ENCODE measurements around the gene PANK1. TPM values are rescaled to one million over a fixed set of nuclear protein-coding genes. Genes with fewer than 3 reads are reported as not detected.
"Not testable (repeated sequence)": the region's sequence is repeated elsewhere in the genome, so short reads cannot be mapped to it uniquely, and the experiment has no call there.

The PANK1 gene
- total RNA-seq, 1 experiment from 2014 or later: 8.1 TPM

DNA sequence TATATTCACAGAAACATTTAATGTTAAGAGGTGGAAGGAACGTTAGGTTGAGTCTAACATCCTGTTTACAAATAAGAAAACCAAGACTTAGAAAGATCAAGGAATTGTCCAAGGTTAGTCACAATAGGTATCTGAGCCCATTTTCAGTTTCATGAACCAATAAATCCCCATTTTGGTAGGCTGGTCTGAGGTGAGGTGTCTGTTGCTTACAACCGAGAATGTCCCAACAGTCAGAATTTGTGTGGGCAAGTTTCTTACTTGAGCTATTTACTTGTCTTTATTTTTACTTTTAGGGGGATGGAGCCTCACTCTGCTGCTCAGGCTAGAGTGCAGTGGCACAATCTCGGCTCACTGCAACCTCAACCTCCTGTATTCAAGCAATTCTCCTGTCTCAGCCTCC is 23.6 kb downstream of the PANK1 start:
- no peaks in the 10 kb centered on the region for H3K4me1 ChIP-seq (replicated peaks; ENCODE audit: insufficient read depth)
- H3K9me2 ChIP-seq (ENCODE audit: insufficient read depth): no peaks in the 10 kb centered on the region
- no peaks in the 10 kb centered on the region for H4K20me1 ChIP-seq (ENCODE audit: insufficient read depth)
- CTCF ChIA-PET: no interaction called here
- no peak for DNase-seq
- H2AFZ ChIP-seq: no peak overlapping the region
- TF ChIP-seq, protein P1, sequence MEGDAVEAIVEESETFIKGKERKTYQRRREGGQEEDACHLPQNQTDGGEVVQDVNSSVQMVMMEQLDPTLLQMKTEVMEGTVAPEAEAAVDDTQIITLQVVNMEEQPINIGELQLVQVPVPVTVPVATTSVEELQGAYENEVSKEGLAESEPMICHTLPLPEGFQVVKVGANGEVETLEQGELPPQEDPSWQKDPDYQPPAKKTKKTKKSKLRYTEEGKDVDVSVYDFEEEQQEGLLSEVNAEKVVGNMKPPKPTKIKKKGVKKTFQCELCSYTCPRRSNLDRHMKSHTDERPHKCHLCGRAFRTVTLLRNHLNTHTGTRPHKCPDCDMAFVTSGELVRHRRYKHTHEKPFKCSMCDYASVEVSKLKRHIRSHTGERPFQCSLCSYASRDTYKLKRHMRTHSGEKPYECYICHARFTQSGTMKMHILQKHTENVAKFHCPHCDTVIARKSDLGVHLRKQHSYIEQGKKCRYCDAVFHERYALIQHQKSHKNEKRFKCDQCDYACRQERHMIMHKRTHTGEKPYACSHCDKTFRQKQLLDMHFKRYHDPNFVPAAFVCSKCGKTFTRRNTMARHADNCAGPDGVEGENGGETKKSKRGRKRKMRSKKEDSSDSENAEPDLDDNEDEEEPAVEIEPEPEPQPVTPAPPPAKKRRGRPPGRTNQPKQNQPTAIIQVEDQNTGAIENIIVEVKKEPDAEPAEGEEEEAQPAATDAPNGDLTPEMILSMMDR (conservative IDR thresholded peaks at IDR 0.05): no peak
- TF ChIP-seq EZH2 (IDR thresholded peaks at IDR 0.05; ENCODE audit: low read depth): no peak
- H3K27ac ChIP-seq: no peak overlapping the region
- BruUV-seq (replicated peaks): no TSS peak
- POLR2A ChIA-PET (ENCODE audit: unreplicated experiment): no interaction called here
- intact Hi-C loops (cut with micrococcal nuclease; ENCODE audit: unreplicated experiment): no loop called here
- H3F3A ChIP-seq (ENCODE audit: insufficient read depth, low read depth): no peaks in the 10 kb centered on the region
- no peak overlapping the region for H3K4me3 ChIP-seq
- no peaks in the 10 kb centered on the region for H3K27me3 ChIP-seq (ENCODE audit: insufficient read depth, low read depth)
- H3K4me2 ChIP-seq: no peak overlapping the region
- no peaks in the 10 kb centered on the region; the same call in 1 of the 2 replicates for H3K9me3 ChIP-seq (ENCODE audit: insufficient read depth, low read depth)
- no peaks in the 10 kb centered on the region for H3K79me2 ChIP-seq (ENCODE audit: low read depth)
- no peaks in the 10 kb centered on the region for H3K36me3 ChIP-seq (ENCODE audit: low read depth)

- H3K4me1 ChIP-seq (replicated peaks; ENCODE audit: insufficient read depth); H3K27me3 ChIP-seq (ENCODE audit: insufficient read depth, low read depth); H3K4me3 ChIP-seq; intact Hi-C loops (cut with micrococcal nuclease; ENCODE audit: unreplicated experiment); H3K79me2 ChIP-seq (ENCODE audit: low read depth); H3K4me2 ChIP-seq; H2AFZ ChIP-seq; DNase-seq; POLR2A ChIA-PET (ENCODE audit: unreplicated experiment); H3K9me2 ChIP-seq (ENCODE audit: insufficient read depth); H3K27ac ChIP-seq; H4K20me1 ChIP-seq (ENCODE audit: insufficient read depth); BruUV-seq (replicated peaks); CTCF ChIA-PET; H3F3A ChIP-seq (ENCODE audit: insufficient read depth, low read depth); H3K9me3 ChIP-seq (ENCODE audit: insufficient read depth, low read depth); H3K36me3 ChIP-seq (ENCODE audit: low read depth): not testable (repeated sequence)
These were observed 24.7 kb downstream of the PANK1 start for GRCh38 chr10:89620296-89620695.

GRCh38 chr10:89615824-89616223 is 29.2 kb downstream of the PANK1 start:
- Histone ChIP-seq H3K4me3 (no peak overlapping the region), H3K27ac (no peak overlapping the region), H3K27me3 (ENCODE audit: insufficient read depth, low read depth) (no peaks in the 10 kb centered on the region), H4K20me1 (ENCODE audit: insufficient read depth) (no peaks in the 10 kb centered on the region), H2AFZ (no peak overlapping the region), H3K9me3 (ENCODE audit: insufficient read depth, low read depth) (no peaks in the 10 kb centered on the region), H3K4me2 (no peak overlapping the region), H3F3A (ENCODE audit: insufficient read depth, low read depth) (no peaks in the 10 kb centered on the region), H3K4me1 (replicated peaks; ENCODE audit: insufficient read depth) (no peaks in the 10 kb centered on the region), H3K79me2 (ENCODE audit: low read depth) (no peaks in the 10 kb centered on the region), H3K36me3 (ENCODE audit: low read depth) (no peaks in the 10 kb centered on the region), H3K9me2 (ENCODE audit: insufficient read depth) (no peaks in the 10 kb centered on the region)
- POLR2A ChIA-PET (ENCODE audit: unreplicated experiment): no interaction called here
- no peak for DNase-seq
- intact Hi-C loops (cut with micrococcal nuclease; ENCODE audit: unreplicated experiment): no loop called here
- BruUV-seq (replicated peaks): no TSS peak
- CTCF ChIA-PET: no interaction called here
- no peak for TF ChIP-seq EZH2 (IDR thresholded peaks at IDR 0.05; ENCODE audit: low read depth)
- TF ChIP-seq, protein P1 (conservative IDR thresholded peaks at IDR 0.05): no peak

DNA sequence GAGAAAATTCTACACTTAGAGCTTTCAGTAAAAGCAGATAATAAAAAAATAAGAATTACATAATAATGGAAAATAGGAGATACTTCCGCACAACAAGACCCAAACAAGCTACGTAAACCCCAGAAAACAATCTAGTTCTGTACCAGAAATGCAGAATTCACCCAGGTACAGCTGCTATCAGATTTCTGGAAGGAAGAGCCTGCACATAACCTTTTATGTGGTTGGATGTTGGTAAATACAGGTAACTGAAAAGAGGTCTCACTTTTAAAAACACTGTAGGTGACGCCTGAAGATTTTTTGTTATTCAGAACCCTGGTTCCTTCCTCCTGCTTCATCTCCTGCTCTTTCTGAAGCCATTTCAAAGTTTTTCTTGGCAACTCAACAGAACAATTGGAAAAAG is 29.9 kb downstream of the PANK1 start:
- no peaks in the 10 kb centered on the region for H3K9me3 ChIP-seq (ENCODE audit: insufficient read depth, low read depth)
- H3K36me3 ChIP-seq (ENCODE audit: low read depth): no peaks in the 10 kb centered on the region
- no peak for DNase-seq
- TF ChIP-seq, protein P1 (conservative IDR thresholded peaks at IDR 0.05): no peak
- TF ChIP-seq EZH2 (IDR thresholded peaks at IDR 0.05; ENCODE audit: low read depth): no peak
- no peaks in the 10 kb centered on the region for H3K9me2 ChIP-seq (ENCODE audit: insufficient read depth)
- H3K27me3 ChIP-seq (ENCODE audit: insufficient read depth, low read depth): no peaks in the 10 kb centered on the region
- H3K4me1 ChIP-seq (replicated peaks; ENCODE audit: insufficient read depth): no peaks in the 10 kb centered on the region
- no TSS peak for BruUV-seq (replicated peaks)
- H3F3A ChIP-seq (ENCODE audit: insufficient read depth, low read depth): no peaks in the 10 kb centered on the region
- intact Hi-C loops (cut with micrococcal nuclease; ENCODE audit: unreplicated experiment): no loop called here
- no peak overlapping the region for H3K27ac ChIP-seq
- H3K4me3 ChIP-seq: no peak overlapping the region
- H3K79me2 ChIP-seq (ENCODE audit: low read depth): no peaks in the 10 kb centered on the region
- ChIA-PET CTCF (no interaction called here), POLR2A (ENCODE audit: unreplicated experiment) (no interaction called here)
- H3K4me2 ChIP-seq: no peak overlapping the region
- H2AFZ ChIP-seq: no peak overlapping the region
- no peaks in the 10 kb centered on the region for H4K20me1 ChIP-seq (ENCODE audit: insufficient read depth)

Data from PC-9 (cell line).